Measurements from ENCODE around the gene RNF43.

DNA sequence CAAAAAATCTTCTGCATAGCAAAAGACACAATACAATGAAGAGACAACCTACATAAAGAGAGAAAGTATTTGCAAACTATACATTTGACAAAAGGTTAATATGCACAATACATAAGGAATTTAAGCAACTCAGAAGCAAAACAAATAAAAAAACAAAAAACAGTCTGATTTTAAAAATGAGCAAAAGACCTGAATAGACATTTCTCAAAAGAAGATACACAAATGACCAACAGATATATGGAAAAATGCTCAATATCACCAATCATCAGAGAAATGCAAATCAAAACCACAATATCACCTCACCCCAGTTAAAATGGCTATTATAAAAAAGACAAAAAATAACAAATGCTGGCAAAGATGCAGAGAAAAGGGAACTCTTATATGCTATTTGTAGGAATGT lies 38.2 kb upstream of the RNF43 start:
- TF ChIP-seq YY1 (IDR thresholded peaks at IDR 0.05; ENCODE audit: insufficient read depth, insufficient read length) (no peak), ZNF274 (IDR thresholded peaks at IDR 0.05; ENCODE audit: low read depth, low read length) (no peak), SUZ12 (IDR thresholded peaks at IDR 0.05; ENCODE audit: extremely low read depth, insufficient read depth, insufficient read length) (no peak)
